Activated naive CD8-positive, alpha-beta T cell treated with anti-CD3 and anti-CD28 coated beads, Interleukin-2, amount 10 ng/mL, durations not matched to agents 7 days and 5 days (primary cell): Measurements from ENCODE around the gene CAPN15. TPM values are rescaled to one million over a fixed set of nuclear protein-coding genes. Genes with fewer than 3 reads are reported as not detected.
A peak's percentile ranks its signal among the peaks of the same experiment; 100 is the strongest.

ENCODE experiments used
- ATAC-seq: fragments of 150-1000 bp; cut with Tn5 transposase; one replicate; pipeline ENCODE4 v1.10.0; 2021; ENCODE audit warnings: low read depth, moderate library complexity
- POLR2A ChIA-PET: fragments of 350-600 bp; sonication (Branson Sonifier 250); formaldehyde crosslinking; loops from one replicate; lab custom pipeline; 2021; ENCODE audit warnings: antibody characterized with exemption; lab: Charles Lee
- DNase-seq: peaks from one replicate; pipeline ENCODE4 v3.0.0; 2021
- H3K27ac Mint-ChIP-seq: one replicate; pipeline ENCODE4 v1.8.0; 2022; ENCODE audit warnings: mild to moderate bottlenecking, mixed read lengths
- H3K27me3 Mint-ChIP-seq: one replicate; pipeline ENCODE4 v1.8.0; 2022; ENCODE audit warnings: mild to moderate bottlenecking, moderate library complexity, mixed read lengths
- H3K36me3 Mint-ChIP-seq: one replicate; pipeline ENCODE4 v1.8.0; 2021; ENCODE audit warnings: mild to moderate bottlenecking, mixed read lengths
- H3K4me1 Mint-ChIP-seq: one replicate; pipeline ENCODE4 v1.8.0; 2021; ENCODE audit warnings: mixed read lengths
- H3K4me3 Mint-ChIP-seq: one replicate; pipeline ENCODE4 v1.8.0; 2022; ENCODE audit warnings: mild to moderate bottlenecking, moderate library complexity, mixed read lengths
- H3K9me3 Mint-ChIP-seq: one replicate; pipeline ENCODE4 v1.8.0; 2021; ENCODE audit warnings: mixed read lengths
- total RNA-seq, 2 experiments: library from RNA; stranded (reverse); gene quantifications; one replicate each; pipeline ENCODE4 v1.2.3, GENCODE V29; 2021

Gene CAPN15
- total RNA-seq, 2 experiments from 2014 or later, result 83.5 to 87.4 TPM

GRCh38 chr16:560701-561412, 33.3 kb downstream of the CAPN15 start:
- no peak overlapping the region for H3K27ac Mint-ChIP-seq
- ATAC-seq, result no peak
- H3K36me3 Mint-ChIP-seq, result no peaks in the 10 kb centered on the region

GRCh38 chr16:561413-561794, 33.9 kb downstream of the CAPN15 start:
- H3K4me1 Mint-ChIP-seq, result no peaks in the 10 kb centered on the region
- ATAC-seq, result no peak
- no peaks in the 10 kb centered on the region for H3K9me3 Mint-ChIP-seq
- POLR2A ChIA-PET, result no interaction called here
- peaks cover 9% of the 10 kb centered on the region for H3K27me3 Mint-ChIP-seq
- H3K27ac Mint-ChIP-seq, result no peak overlapping the region
- DNase-seq, result no peak
- H3K4me3 Mint-ChIP-seq, result no peak overlapping the region
- H3K36me3 Mint-ChIP-seq, result no peaks in the 10 kb centered on the region

More at GRCh38 chr16:560701-561412, 33.3 kb downstream of the CAPN15 start:
- POLR2A ChIA-PET, result no interaction called here
- Mint-ChIP-seq H3K4me3 (no peak overlapping the region), H3K4me1 (no peaks in the 10 kb centered on the region), H3K27me3 (peaks cover 9% of the 10 kb centered on the region), H3K9me3 (no peaks in the 10 kb centered on the region)
- DNase-seq, result no peak

GRCh38 chr16:561957-562938, 34.7 kb downstream of the CAPN15 start:
- no peak for DNase-seq
- no peak for ATAC-seq
- Mint-ChIP-seq H3K4me1 (peaks cover 6% of the 10 kb centered on the region), H3K36me3 (no peaks in the 10 kb centered on the region), H3K27me3 (peaks cover 9% of the 10 kb centered on the region), H3K9me3 (no peaks in the 10 kb centered on the region), H3K27ac (no peak overlapping the region), H3K4me3 (no peak overlapping the region)
- POLR2A ChIA-PET, result no interaction called here

- no peak for DNase-seq
- Mint-ChIP-seq H3K36me3 (no peaks in the 10 kb centered on the region), H3K4me1 (peaks cover 6% of the 10 kb centered on the region), H3K27me3 (peaks cover 9% of the 10 kb centered on the region), H3K27ac (no peak overlapping the region), H3K4me3 (no peak overlapping the region), H3K9me3 (no peaks in the 10 kb centered on the region)
- no peak for ATAC-seq
- POLR2A ChIA-PET, result no interaction called here
Measured at GRCh38 chr16:563072-563644, 35.6 kb downstream of the CAPN15 start.

- no peak overlapping the region for H3K27ac Mint-ChIP-seq
- H3K4me3 Mint-ChIP-seq, result no peak overlapping the region
- peaks cover 2% of the 10 kb centered on the region for H3K27me3 Mint-ChIP-seq
- POLR2A ChIA-PET, result no interaction called here
- ATAC-seq (no peak), DNase-seq (no peak)
- no peaks in the 10 kb centered on the region for H3K36me3 Mint-ChIP-seq
- no peaks in the 10 kb centered on the region for H3K9me3 Mint-ChIP-seq
- peaks cover 12% of the 10 kb centered on the region for H3K4me1 Mint-ChIP-seq
Measured at GRCh38 chr16:564690-565418, 37.3 kb downstream of the CAPN15 start.

GRCh38 chr16:565419-566330, 38.2 kb downstream of the CAPN15 start:
- peaks cover 2% of the 10 kb centered on the region for H3K27me3 Mint-ChIP-seq
- peaks cover 12% of the 10 kb centered on the region for H3K4me1 Mint-ChIP-seq
- DNase-seq (no peak), ATAC-seq (no peak)
- H3K4me3 Mint-ChIP-seq, result no peak overlapping the region
- H3K36me3 Mint-ChIP-seq, result no peaks in the 10 kb centered on the region
- POLR2A ChIA-PET, result no interaction called here
- no peaks in the 10 kb centered on the region for H3K9me3 Mint-ChIP-seq
- H3K27ac Mint-ChIP-seq, result no peak overlapping the region

- Mint-ChIP-seq H3K27ac (peak within 1 kb of the TSS; percentile 84), H3K4me1 (peaks cover 21% of the 10 kb centered on the region), H3K36me3 (no peaks in the 10 kb centered on the region), H3K9me3 (no peaks in the 10 kb centered on the region), H3K27me3 (no peaks in the 10 kb centered on the region), H3K4me3 (peak within 1 kb of the TSS; percentile 71)
- DNase-seq (peak; percentile 71), ATAC-seq (peak; percentile 77)
- POLR2A ChIA-PET, result interaction anchor here (0.7 to 1.4 kb wide), 8 partner anchors 13 to 222 kb away, joined by 3 to 8 read pairs (median 3); partner anchors contain the start of genes CAPN15, CHTF18, METTL26 and RPUSD1
Measured at GRCh38 chr16:566475-567372, 39.2 kb downstream of the CAPN15 start, which contains the start of gene NHLRC4. Gene NHLRC4 (plus strand): TSS chr16:567005. CDS start chr16:568048, 1,043 bp downstream.

GRCh38 chr16:567373-568256, 40.1 kb downstream of the CAPN15 start:
- Mint-ChIP-seq H3K4me3 (peak overlapping the region; percentile 71), H3K9me3 (no peaks in the 10 kb centered on the region), H3K4me1 (peaks cover 24% of the 10 kb centered on the region), H3K27me3 (no peaks in the 10 kb centered on the region), H3K36me3 (no peaks in the 10 kb centered on the region), H3K27ac (peak overlapping the region; percentile 84)
- no peak for ATAC-seq
- no peak for DNase-seq
- POLR2A ChIA-PET, result interaction anchor here (0.6 to 1.4 kb wide), 10 partner anchors 13 to 221 kb away, joined by 3 to 8 read pairs (median 3); partner anchors contain the start of genes CAPN15, CHTF18, METTL26 and MRPL28

GRCh38 chr16:568401-569258, 41.1 kb downstream of the CAPN15 start:
- Mint-ChIP-seq H3K36me3 (no peaks in the 10 kb centered on the region), H3K9me3 (no peaks in the 10 kb centered on the region)
- POLR2A ChIA-PET, result interaction anchor here (0.8 to 1.3 kb wide), 4 partner anchors 20 to 491 kb away, joined by 3 to 7 read pairs (median 5); partner anchors contain the start of genes MPG and MRPL28

More at GRCh38 chr16:568401-569258, 41.1 kb downstream of the CAPN15 start:
- no peaks in the 10 kb centered on the region for H3K27me3 Mint-ChIP-seq
- ATAC-seq, result no peak
- no peak for DNase-seq
- H3K4me1 Mint-ChIP-seq, result peaks cover 24% of the 10 kb centered on the region
- H3K4me3 Mint-ChIP-seq, result peak overlapping the region; percentile 89
- H3K27ac Mint-ChIP-seq, result peak overlapping the region; percentile 89
